RWPE1 (cell line): Measurements from ENCODE around the gene KLHL1.
A peak's percentile ranks its signal among the peaks of the same experiment; 100 is the strongest.

ENCODE experiments used
- CTCF ChIA-PET: fragments of 350-600 bp; sonication (Branson Sonifier 250); formaldehyde crosslinking; extraction: SDS; loops from one replicate; lab custom pipeline; 2021; lab: Yijun Ruan, JAX
- POLR2A ChIA-PET: fragments of 400-600 bp; formaldehyde crosslinking; extraction: SDS; loops from one replicate; lab custom pipeline; 2020; ENCODE audit warnings: antibody characterized with exemption; ENCODE audit not compliant: low non-redundant PET; lab: Yijun Ruan, JAX
- DNase-seq: peaks from one replicate; pipeline ENCODE4 v3.0.0; 2012; ENCODE audit warnings: low spot score
- H3K27ac ChIP-seq: fragments of 450-650 bp; 2 replicates; pipeline ENCODE4 v1.5.1; 2017
- CTCF ChIP-seq: fragments of 450-650 bp; conservative IDR thresholded peaks from 2 replicates; pipeline ENCODE4 v1.5.1; 2017; ENCODE audit warnings: low read depth, mild to moderate bottlenecking

KLHL1 gene

GRCh38 chr13:69856331-69856730, 251.9 kb downstream of the KLHL1 start:
- no peak overlapping the region for H3K27ac ChIP-seq
- DNase-seq = peak; percentile 1
- TF ChIP-seq CTCF = no peak
- ChIA-PET POLR2A (no interaction called here), CTCF (interaction anchor here (0.6 kb wide), 1 partner anchor 1145 kb away, joined by 3 read pairs; no protein-coding TSS in a partner anchor)

GRCh38 chr13:69828527-69828926, 279.7 kb downstream of the KLHL1 start:
- no peak overlapping the region for H3K27ac ChIP-seq
- TF ChIP-seq CTCF = no peak
- ChIA-PET POLR2A (no interaction called here), CTCF (no interaction called here)
- DNase-seq = no peak

GRCh38 chr13:69820180-69820579, 288.1 kb downstream of the KLHL1 start:
- no peak for DNase-seq
- H3K27ac ChIP-seq = no peak overlapping the region
- TF ChIP-seq CTCF = no peak
- CTCF ChIA-PET = no interaction called here
- POLR2A ChIA-PET = no interaction called here

GRCh38 chr13:69817333-69817869, 290.9 kb downstream of the KLHL1 start:
- CTCF ChIA-PET = interaction anchor here (0.6 kb wide), 1 partner anchor 68 kb away, joined by 4 read pairs; no protein-coding TSS in a partner anchor
- no peak for DNase-seq
- POLR2A ChIA-PET = no interaction called here
- no peak for TF ChIP-seq CTCF
- no peak overlapping the region for H3K27ac ChIP-seq

- no peak overlapping the region for H3K27ac ChIP-seq
- DNase-seq = no peak
- no peak for TF ChIP-seq CTCF
- CTCF ChIA-PET = interaction anchor here (0.7 kb wide), 1 partner anchor 917 kb away, joined by 3 read pairs; no protein-coding TSS in a partner anchor
- POLR2A ChIA-PET = no interaction called here
These were observed 299.1 kb downstream of the KLHL1 start for GRCh38 chr13:69809152-69809551.

GRCh38 chr13:69796256-69796655, 312.0 kb downstream of the KLHL1 start:
- ChIA-PET POLR2A (no interaction called here), CTCF (interaction anchor here (0.6 kb wide), 1 partner anchor 47 kb away, joined by 3 read pairs; no protein-coding TSS in a partner anchor)
- no peak for DNase-seq
- H3K27ac ChIP-seq = no peak overlapping the region
- TF ChIP-seq CTCF = no peak
